ENCODE data around the gene CRYM. TPM values are rescaled to one million over a fixed set of nuclear protein-coding genes. Genes with fewer than 3 reads are reported as not detected.
A peak's percentile ranks its signal among the peaks of the same experiment; 100 is the strongest.

CRYM gene
- total and polyA plus RNA-seq, 4 donors, result 2.3 to 7.8 (median 7.0) TPM

GRCh38 chr16:21239646-21240045 is 38.4 kb downstream of the CRYM start (continued):
- TF ChIP-seq RAD21 (IDR thresholded peaks at IDR 0.05) (no peak), MAX (IDR thresholded peaks at IDR 0.05) (no peak)

- no peak for TF ChIP-seq JUND (IDR thresholded peaks at IDR 0.05)
- no peak for TF ChIP-seq MAX (IDR thresholded peaks at IDR 0.05)
- TF ChIP-seq RXRA (IDR thresholded peaks at IDR 0.05), result no peak
- TF ChIP-seq NR2F2 (IDR thresholded peaks at IDR 0.05), result no peak
- no peak for TF ChIP-seq FOXA2 (IDR thresholded peaks at IDR 0.05)
- no peak for TF ChIP-seq RAD21 (IDR thresholded peaks at IDR 0.05)
- TF ChIP-seq REST (IDR thresholded peaks at IDR 0.05), result no peak
- TF ChIP-seq CTCF (IDR thresholded peaks at IDR 0.05; ENCODE audit: low read depth, low read length, missing input control), result no peak
- TF ChIP-seq HNF4G (IDR thresholded peaks at IDR 0.05), result no peak
- TF ChIP-seq EGR1 (IDR thresholded peaks at IDR 0.05; ENCODE audit: low read depth in 2 of 2), result no peak
- TF ChIP-seq TAF1 (conservative IDR thresholded peaks at IDR 0.05), result no peak
- H3K36me3 ChIP-seq (ENCODE audit: control insufficient read depth in 4 of 4, insufficient read depth in 3 of 4, low read depth in 1 of 4, low read length in 3 of 4), result no peaks in the 10 kb centered on the region
- H3K27ac ChIP-seq (ENCODE audit: low read depth in 1 of 2, low read length in 2 of 2), result no peak overlapping the region
- H3K9me3 ChIP-seq (ENCODE audit: control insufficient read depth in 4 of 4, low read length in 3 of 4), result no peaks in the 10 kb centered on the region
- peaks cover 0 to 24% (median 7%) of the 10 kb centered on the region in 4 donors for H3K4me1 ChIP-seq (ENCODE audit: control insufficient read depth in 4 of 4, insufficient read depth in 4 of 4, low read length in 3 of 4)
- no peak overlapping the region for H3K4me3 ChIP-seq (ENCODE audit: low read depth in 1 of 3, low read length in 3 of 3)
- no peaks in the 10 kb centered on the region for H3K27me3 ChIP-seq (ENCODE audit: control insufficient read depth in 4 of 4, insufficient read depth in 4 of 4, low read length in 3 of 4)
- 93% methylated on average over 5 of the region's 5 CpGs for WGBS
- DNase-seq (ENCODE audit: low spot score), result no peak
- H3K9ac ChIP-seq (ENCODE audit: low read depth in 1 of 2, low read length in 2 of 2), result no peak overlapping the region
Measured at GRCh38 chr16:21236831-21237230, 41.3 kb downstream of the CRYM start.

GRCh38 chr16:21235199-21235585 is 42.9 kb downstream of the CRYM start:
- Histone ChIP-seq H3K9me3 (ENCODE audit: control insufficient read depth in 4 of 4, low read length in 3 of 4) (no peaks in the 10 kb centered on the region), H3K4me1 (ENCODE audit: control insufficient read depth in 4 of 4, insufficient read depth in 4 of 4, low read length in 3 of 4) (peaks cover 0 to 24% (median 7%) of the 10 kb centered on the region in 4 donors), H3K27me3 (ENCODE audit: control insufficient read depth in 4 of 4, insufficient read depth in 4 of 4, low read length in 3 of 4) (no peaks in the 10 kb centered on the region), H3K9ac (ENCODE audit: low read depth in 1 of 2, low read length in 2 of 2) (no peak overlapping the region), H3K27ac (ENCODE audit: low read depth in 1 of 2, low read length in 2 of 2) (peak overlapping the region; percentile 55 to 75), H3K4me3 (ENCODE audit: low read depth in 1 of 3, low read length in 3 of 3) (peak overlapping the region; percentile 22 to 66 (median 64)), H3K36me3 (ENCODE audit: control insufficient read depth in 4 of 4, insufficient read depth in 3 of 4, low read depth in 1 of 4, low read length in 3 of 4) (no peaks in the 10 kb centered on the region)
- TF ChIP-seq CTCF (IDR thresholded peaks at IDR 0.05; ENCODE audit: low read depth, low read length, missing input control), result no peak
- TF ChIP-seq REST (IDR thresholded peaks at IDR 0.05), result no peak
- no peak for TF ChIP-seq YY1 (IDR thresholded peaks at IDR 0.05)
- TF ChIP-seq MAX (IDR thresholded peaks at IDR 0.05), result no peak
- no peak for TF ChIP-seq ATF3 (IDR thresholded peaks at IDR 0.05)
- TF ChIP-seq JUND (IDR thresholded peaks at IDR 0.05), result no peak
- no peak for TF ChIP-seq HNF4A (conservative IDR thresholded peaks at IDR 0.05)
- TF ChIP-seq GABPA (IDR thresholded peaks at IDR 0.05 in 1 of 2, conservative IDR thresholded peaks at IDR 0.05 in 1 of 2), result no peak
- 34% methylated on average over 3 of the region's 3 CpGs for WGBS
- DNase-seq (ENCODE audit: low spot score), result no peak

All from liver (tissue), 9 donors.